Amniotic epithelial cell (primary cell): ENCODE measurements around the gene LRRC56.

Experiments
- DNase-seq: peaks from one replicate; pipeline ENCODE4 v3.0.0-alpha.2; 2010; ENCODE audit warnings: low read depth

Gene LRRC56

DNA sequence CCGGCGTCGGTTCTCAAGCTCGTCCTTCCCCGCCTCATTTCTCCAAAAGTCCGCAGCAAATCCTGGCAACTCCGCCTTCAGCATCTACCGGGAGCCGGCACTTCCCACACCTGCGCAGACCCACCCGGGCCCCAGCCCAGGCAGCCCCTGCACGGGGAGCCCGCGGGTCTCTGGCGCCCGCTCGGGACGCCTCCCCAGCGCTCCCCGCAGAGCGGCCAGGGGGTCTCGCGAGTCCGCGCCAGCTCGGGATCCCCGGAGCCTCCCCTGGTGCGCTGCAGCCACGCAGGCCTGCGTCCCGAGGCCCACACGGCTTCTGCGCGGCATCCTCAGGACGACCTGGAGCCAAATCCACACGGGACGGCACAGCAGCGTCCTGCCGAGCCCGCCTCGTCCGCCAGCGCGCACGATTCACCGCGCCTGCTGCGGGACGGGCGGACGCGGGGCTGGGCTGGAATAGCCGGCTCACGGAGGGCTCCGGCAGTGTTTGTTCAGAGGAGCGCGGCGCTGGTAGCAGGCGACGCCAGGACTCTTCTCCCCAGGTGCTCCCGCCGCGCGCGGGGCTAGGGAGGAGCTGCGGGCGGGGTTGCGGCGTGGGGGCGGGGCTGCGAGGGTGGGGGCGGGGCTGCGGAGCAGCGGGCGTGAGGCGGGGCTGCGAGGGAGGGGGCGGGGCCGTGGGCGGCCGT, 38.1 kb downstream of the LRRC56 start:
- no peak for DNase-seq

DNA sequence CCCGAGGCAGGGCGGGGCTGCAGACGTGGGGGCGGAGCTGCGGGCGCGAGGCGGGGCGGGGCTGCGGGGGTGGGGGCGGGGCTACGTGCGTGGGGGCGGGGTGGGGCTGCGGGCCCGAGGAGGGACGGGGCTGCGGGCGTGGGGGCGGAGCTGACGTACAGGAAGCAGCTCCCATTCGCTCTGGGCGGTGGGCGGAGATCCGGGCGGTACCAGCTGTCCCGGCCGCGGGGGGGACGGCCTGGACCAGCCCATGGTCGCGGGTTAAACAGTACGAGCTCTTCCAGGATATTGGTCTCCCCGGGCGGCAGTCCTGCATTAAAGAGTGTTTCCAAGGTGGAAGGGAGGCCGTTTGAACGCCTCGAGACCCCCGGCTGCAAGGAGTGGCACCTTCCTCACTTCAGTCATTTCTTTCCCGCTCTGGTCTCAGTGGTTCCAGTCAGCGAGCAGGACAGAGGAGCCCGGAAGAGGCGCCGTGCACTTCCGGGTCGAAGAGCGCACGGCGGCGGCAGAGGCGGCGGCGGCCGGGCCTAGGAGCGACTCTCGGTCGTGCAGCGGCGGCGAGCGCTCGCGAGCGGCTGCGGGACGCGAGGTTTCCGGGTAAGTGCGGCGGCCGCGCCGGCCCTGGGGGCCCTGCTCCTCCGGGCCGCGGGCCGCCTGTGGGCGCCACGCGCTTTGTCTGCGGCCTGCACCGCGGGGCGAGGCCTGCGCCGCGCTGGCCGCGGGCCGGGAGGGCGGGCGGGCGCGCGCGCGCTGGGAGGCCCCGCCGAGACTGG, 38.9 kb downstream of the LRRC56 start, which contains the start of gene PHRF1:
TSS of gene PHRF1 (plus strand) at position 475 of the 773 bp plus-strand sequence. CDS start 5,043 bp downstream, outside the sequence.
- peak; percentile 91 for DNase-seq

DNA sequence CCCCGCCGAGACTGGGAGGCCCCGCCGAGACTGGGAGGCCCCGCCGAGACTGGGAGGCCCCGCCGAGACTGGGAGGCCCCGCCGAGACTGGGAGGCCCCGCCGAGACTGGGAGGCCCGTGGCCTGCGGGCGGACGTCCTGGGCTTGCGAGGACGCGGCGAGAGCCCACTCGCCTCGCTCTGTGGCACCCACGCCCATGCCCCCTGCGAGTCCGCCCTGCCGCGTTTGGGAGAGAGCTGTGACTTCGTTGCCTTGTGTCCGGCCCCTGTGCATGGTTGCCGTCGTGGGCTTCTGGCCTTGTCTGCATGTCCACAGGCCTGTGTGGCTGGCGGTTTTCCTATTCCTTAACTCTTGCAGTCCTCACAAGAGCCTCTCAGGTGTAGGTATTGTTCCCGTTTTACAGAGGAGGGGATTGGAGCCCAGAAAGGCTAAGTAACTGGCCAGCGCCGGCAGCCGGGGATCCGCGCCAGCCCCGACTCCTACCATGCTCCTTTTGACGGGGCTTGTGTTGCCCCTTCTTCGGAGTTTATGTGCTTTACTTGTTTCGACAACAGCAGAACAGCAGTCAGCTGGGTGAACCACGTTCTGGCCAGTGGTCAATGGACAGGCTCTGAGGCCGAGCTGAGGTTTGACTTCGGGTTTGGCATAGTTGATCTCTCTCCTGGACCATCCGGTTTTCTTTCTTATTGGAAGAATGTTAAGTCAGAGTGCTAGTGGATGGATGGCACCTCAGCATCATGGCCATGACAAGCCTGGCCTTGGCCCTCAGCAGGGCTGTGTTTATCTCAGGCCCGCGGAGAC, 39.7 kb downstream of the LRRC56 start:
- DNase-seq = no peak

DNA sequence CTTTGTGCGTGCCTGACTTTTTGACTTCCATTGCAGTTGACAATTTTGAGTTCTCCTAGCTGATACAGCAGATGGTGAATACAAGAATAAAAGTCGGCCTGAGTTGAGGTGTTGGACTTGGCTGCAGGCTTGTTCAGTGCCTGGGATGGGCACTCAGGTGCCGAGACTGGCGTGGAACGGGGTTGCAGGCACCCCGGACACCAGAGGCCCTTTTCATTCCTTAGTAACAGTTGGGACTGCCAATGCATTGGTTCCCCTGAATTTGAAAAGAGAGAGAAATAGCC, 40.2 kb downstream of the LRRC56 start:
- no peak for DNase-seq

DNA sequence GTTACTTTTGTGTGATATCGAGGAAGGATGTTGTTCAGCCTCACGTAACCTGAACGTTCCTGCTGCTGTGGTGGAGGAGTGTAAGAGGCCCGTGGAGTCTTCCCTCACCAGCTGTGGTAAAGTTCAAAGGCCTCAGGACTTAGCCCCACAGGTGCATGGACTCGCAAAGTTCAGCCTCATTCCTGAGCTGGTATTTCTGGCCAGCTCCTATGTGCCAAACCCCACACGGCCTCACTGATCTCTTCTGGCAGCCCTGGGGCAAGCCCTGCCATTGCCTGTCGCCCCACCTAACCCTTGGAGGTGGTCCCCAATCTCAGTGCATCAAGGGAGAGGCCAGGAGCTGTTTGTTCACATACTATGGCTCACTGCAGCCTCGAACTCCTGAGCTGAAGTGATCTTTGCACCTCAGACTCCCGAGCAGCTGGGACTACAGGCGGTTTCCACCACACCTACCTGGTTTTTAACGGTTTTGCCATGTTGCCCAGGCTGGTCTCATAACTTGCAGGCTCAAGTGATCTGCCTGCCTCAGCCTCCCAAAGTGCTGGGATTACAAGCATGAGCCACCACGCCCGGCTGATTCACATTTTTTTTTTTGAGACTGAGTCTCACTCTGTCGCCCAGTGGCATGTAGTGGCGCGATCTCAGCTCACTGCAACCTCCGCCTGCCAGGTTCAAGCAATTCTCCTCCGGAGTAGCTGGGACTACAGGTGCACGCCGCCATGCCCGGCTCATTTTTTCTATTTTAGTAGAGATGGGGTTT, 41.1 kb downstream of the LRRC56 start:
- DNase-seq = no peak

DNA sequence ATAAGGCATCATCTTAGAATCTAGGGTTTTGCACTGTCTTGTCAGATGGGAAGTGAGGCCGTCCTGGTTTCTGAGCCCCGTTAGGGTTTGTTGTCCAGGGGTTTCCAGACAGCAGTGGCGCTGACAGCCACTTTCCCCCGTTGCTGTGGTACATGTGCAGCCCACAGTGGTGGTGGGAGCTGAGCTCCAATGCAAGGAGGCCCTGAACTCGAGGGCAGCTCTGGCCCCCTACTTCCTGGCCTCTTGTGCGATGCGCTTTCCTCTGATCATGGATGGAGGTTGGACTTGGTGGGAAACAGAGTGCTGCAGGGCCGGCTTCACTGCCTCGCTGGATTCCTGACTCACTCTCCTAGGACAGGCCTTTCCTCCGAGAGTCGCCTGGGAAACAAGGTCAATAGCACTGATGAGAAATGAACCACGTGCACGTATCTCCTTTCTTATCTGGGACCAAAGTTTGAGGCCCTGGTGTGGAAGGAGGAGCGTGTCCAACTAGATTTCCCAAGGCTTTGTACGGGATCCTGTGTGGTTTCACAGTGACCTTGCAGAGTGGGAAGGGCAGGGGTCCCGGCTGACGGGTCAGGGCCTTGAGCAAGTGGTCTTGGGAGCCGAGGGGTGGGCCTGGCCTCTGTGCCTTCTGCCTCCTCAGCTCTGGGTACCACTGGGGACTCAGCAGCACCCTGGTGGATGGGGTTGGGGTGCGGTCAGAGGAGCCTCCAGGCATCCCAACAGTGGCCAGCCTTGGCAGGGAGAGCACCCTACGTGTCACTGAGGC, 42.7 kb downstream of the LRRC56 start:
- peak; percentile 90 for DNase-seq

DNA sequence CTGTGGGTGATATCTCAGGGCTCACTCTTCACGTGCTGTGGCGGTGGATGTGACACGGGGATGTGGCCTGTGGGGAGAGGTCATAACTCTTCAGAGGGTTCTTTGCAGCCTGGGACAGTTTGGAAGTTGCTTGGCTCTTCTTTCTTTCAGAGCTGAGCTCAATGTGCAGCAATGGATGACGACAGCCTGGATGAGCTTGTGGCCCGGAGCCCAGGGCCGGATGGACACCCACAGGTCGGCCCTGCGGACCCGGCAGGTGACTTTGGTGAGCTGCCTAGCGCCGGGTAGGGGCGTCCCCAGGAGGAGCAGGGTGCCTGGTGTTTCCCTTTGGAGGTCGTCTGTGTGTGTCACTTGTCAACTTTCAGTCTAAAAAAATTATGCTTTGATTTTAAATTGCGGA, 44.0 kb downstream of the LRRC56 start:
- no peak for DNase-seq

DNA sequence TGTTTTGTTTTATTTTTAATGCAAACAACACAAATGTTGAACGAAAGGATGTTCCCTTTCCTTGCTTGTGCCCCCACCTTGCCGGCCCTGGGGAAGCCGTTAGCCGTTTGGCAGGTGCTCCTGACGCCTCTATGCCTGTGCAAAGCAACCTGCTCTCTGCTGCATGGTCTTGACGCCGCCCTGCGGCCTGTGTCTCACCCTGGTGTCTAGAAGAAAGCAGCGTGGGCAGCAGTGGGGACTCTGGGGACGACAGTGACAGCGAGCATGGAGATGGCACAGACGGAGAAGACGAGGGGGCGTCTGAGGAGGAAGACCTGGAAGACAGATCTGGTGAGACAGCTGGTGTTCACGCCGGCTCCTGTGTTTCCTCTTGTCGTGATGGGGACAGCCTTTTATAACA, 44.4 kb downstream of the LRRC56 start:
- DNase-seq = no peak

DNA sequence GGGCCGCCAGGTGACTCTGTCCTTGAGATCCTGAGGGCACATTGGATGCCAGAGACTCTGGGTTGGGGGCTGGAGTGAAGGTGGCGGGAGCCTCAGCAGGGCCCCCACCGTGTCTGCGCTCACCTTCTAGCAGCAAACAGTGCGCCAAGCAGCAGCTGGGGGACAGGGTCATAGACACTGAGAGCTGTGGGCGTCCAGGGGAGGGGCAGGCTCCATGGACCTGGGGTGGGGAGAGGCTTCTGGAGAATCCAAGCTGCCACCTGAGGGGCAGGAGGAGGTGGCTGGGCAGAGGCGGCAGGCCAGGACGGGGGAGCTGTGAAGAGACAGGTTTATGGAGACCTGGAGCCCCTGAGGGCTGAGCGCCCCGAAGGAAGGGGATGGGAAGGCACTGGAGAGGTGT, 47.0 kb downstream of the LRRC56 start:
- DNase-seq = no peak

DNA sequence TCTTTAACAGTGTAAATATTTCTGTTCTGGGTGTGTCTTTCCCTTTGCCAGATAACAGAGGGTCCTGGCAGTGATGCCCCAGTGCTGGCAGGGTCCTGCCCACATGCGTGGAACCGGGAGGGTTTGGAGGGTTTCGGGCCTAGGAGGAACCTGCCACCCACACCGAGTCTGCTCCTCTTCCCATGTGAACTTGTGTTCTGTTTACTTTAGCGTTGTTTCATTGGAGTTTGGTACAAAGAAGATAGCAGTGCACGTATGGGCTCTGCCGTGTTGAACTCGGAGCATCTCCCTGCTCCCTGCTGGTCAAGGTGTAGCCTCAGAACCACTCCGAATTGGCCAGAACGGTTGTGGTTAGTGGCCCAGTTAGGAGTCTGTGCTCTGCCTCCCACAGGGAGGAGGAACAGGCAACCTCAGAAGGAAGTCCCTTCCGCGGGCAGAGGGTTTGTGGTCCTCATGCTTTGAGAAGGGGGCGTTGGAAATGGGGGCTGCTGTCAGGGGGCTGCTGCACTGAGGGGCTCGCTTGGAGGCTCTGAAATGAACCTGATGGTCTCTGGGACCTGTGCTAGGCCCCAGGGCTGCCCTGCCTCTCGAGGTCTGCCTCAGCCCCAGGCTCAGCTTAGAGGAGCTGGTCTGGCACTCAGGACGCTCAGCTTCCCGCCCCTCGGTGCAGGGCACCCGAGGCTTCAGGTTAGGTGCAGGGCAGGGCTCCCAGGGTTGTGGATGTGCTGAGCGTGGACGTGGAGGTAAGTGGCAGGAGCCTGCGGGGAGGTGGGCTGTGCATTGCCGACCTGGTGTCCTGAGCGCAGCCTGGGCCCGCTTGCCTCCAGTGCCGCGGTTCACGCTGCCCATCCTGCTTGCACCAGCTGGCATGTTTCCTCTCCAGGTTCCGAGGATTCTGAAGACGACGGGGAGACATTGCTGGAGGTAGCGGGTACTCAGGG, 49.3 kb downstream of the LRRC56 start:
- DNase-seq = no peak

DNA sequence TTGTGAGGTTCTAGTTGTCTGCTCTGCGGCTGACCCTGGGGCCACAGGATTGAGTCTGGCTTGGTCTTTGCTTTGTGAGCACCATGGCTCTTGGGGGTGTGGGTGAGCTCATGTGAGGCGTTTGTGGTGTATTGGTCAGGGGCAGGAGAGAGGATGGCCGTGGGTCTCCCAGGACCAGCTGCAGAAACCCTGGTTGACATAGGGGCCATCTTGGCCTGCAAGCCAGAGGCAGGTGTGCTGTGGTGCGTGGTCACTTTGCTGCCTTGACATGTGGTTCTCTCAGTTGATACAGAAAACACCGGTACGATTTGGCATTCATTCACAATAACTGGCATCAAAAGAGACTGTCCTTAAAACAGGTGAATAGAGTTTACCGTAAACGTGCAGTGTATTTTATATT, 50.2 kb downstream of the LRRC56 start:
- no peak for DNase-seq

DNA sequence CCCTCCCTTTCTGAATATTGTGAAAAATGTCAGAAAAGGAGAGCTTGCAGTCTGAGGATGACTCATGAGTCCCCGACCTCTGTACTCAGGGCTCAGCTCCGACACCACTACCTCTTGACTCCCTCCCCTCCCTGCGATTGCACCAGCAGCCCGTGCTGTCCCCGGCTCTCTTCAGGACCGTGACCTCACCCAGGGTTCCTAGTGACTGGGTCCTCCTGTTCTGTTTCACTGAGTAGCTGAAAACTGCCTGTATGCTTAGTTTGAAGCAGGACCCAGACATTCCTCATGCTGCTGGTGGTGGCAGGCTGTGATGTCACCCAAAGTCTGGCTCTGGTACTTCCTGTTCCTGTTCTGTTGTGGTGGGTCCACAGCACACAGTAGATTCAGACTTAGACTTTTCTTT, 50.7 kb downstream of the LRRC56 start:
- peak; percentile 87 for DNase-seq

DNA sequence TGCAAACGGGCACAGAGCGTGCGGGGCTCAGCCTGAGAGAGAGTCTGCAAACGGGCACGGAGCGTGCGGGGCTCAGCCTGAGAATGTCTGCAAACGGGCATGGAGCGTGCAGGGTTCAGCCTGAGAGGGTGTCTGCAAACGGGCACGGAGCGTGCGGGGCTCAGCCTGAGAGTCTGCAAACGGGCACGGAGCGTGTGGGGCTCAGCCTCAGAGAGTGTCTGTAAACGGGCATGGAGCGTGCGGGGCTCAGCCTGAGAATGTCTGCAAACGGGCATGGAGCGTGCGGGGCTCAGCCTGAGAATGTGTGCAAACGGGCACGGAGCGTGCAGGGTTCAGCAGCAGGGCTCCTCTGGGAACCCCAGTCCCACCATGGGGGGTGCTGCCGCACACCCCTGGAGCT, 52.5 kb downstream of the LRRC56 start:
- no peak for DNase-seq

DNA sequence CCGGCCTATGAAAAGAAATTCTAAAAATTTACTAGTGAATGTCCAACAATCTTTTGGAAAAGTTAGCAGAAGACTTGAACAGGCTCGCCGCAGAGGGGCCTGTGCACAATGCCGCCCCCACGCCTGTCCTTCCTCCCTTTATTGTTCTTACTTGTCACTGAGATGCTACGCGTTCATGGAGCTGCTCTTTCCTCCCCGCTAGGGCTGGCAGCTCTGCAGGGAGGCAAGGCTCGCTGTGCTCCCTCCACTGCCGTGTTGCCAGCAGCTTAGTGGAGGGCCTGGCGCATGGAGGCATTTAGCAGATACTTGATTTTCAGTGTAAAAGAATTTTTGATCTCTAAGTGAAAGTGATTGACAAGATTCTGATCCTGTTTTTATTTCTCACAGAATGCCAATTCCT, 53.7 kb downstream of the LRRC56 start:
- DNase-seq = no peak

DNA sequence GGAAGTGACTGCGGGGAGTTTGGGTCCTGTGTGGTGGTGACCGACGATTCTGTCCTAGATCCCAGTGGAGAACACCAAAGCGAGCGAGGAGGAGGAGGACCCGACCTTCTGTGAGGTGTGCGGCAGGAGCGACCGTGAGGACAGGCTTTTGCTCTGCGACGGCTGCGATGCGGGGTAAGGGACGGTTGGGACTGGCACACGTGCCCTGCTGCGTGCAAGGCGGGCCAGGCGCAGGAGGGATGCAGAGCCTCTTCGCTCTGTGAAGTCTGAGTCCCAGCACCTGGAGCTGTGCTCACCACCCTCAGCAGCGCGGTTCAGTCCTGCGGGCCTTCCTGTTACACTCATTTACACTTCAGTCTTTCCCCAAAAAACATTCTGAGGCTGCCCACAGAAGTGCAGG, 55.2 kb downstream of the LRRC56 start:
- DNase-seq = no peak

DNA sequence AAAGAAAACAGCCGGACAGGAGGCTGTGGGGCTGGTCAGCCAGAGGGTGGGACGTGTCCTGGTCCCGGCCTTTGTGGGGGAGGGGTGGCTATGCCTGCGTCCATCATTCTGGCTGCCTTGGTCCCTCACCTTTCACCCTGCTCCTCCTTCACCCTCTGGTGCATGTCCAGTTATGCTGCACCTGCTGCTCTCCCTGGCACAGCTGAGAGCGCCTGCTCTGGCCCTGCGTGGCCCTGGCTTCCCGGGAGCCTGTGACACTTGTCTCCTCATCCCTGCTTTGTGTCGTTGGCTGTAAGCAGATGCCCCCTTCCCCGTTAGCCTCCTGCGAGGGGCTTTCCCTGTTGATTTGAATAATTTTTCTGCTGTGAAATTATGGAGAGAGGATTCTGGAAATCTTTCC, 55.6 kb downstream of the LRRC56 start:
- DNase-seq = no peak

DNA sequence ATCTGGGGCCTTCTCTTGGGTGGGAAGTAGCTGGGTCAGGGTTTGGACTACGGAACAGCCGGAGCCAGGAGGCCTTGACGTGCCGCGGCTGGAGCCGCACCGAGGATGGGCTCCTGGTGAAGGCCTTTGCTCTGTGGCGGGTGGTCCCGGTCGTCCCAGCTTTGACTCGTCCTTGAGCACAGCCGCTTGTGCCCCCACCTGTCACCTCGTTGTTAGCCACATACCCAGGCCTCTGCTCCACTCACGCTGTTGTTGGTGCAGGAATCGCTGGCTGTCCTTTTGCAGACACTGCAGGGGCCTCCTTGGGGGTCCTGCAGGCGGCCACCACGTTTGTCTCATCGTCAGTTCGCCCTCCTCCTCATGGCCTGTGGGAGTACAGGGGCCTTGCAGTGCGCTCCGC, 56.0 kb downstream of the LRRC56 start:
- DNase-seq = no peak

DNA sequence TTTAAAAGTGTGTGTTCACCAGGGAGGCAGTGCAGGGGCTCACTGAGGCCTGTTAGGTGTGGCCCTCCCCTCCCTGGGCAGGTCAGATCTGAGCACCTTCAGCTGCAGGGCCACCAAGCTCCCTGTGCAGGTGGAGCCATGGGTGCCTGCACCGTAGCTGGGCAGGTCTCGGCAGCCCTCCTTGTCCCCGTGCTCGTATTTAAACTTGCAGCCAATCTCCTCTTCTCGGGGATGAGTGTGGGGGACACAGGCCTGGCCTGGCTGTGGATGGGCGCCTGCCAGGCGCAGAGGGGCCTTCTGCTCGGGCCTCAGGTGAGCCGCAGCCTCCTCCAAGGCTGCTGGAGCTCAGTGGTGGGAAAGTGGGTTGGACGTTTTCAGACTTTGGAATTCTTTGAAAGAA, 58.1 kb downstream of the LRRC56 start:
- no peak for DNase-seq

DNA sequence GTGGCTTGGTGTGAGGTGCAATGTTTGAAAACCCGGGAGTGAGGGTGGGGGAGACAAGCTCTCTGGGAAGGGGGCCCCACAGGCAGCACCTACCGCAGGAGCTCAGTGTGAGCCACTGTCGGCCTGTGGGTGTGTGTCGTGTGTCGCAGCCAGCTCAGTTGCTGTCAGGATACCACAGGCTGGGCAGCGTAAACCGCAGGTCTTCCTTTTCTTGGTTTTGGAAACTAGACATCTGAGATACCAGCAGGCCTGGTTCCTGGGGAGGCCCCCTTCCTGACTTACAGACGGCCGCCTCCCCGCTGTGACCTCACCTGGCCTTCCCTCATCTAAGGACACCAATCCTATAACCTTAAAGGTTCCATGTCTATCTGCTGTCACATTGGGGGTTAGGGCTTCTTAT, 59.0 kb downstream of the LRRC56 start:
- DNase-seq = no peak

DNA sequence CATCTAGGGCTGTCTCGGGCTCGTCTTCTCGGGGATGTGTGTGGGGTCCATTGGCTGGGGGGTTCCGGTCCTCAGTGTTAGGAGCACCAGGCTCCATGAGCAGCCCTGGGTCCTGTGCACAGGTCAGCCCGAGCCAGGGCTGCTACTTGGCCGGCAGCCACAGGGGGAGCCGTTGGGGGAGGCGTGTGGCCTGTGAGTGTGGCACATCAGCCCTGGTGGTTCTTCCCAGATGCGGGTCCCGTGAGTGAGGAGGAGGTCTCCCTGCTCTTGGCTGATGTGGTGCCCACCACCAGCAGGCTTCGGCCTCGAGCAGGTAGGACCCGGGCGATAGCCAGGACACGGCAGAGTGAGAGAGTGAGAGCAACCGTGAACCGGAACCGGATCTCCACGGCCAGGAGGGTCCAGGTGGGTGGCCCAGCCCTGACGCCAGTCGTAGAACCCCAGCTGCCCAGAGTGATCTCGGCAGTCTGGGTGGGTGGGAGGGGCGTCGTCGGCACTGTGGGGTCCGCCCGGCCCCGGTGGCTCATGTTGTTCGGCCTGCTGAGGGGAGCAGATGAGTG, 59.9 kb downstream of the LRRC56 start:
- DNase-seq = no peak
